Activated CD8-positive, alpha-beta memory T cell treated with anti-CD3 and anti-CD28 coated beads, Interleukin-2, amount 50 U/mL, for 24 hours (primary cell): ENCODE data around the gene CHURC1.
A peak's percentile ranks its signal among the peaks of the same experiment; 100 is the strongest.

Experiments used
- DNase-seq: peaks from one replicate; pipeline ENCODE4 v3.0.0-alpha.2; 2020; ENCODE audit errors: extremely low read depth

CHURC1 gene

GRCh38 chr14:64914237-64915028, at the start of gene CHURC1:
Gene CHURC1 (plus strand): TSS chr14:64914455. CDS start chr14:64914496, 41 bp downstream.
- DNase-seq, result peak; percentile 97

- DNase-seq, result no peak
These were observed 49.1 kb upstream of the CHURC1 start for GRCh38 chr14:64865109-64865508.

GRCh38 chr14:64865992-64866391, 48.3 kb upstream of the CHURC1 start:
- DNase-seq, result no peak

- DNase-seq, result no peak
These were observed 47.1 kb upstream of the CHURC1 start for GRCh38 chr14:64867182-64867581.

- no peak for DNase-seq
These were observed 45.9 kb upstream of the CHURC1 start for GRCh38 chr14:64868379-64868778.

GRCh38 chr14:64868841-64869240, 45.4 kb upstream of the CHURC1 start:
- DNase-seq, result no peak

GRCh38 chr14:64870160-64870559, 44.1 kb upstream of the CHURC1 start:
- DNase-seq, result no peak

GRCh38 chr14:64871344-64871743, 42.9 kb upstream of the CHURC1 start:
- no peak for DNase-seq

GRCh38 chr14:64873506-64874219, 40.6 kb upstream of the CHURC1 start:
- DNase-seq, result no peak

- no peak for DNase-seq
These were observed 38.9 kb upstream of the CHURC1 start for GRCh38 chr14:64875350-64875749.

- no peak for DNase-seq
These were observed 36.4 kb upstream of the CHURC1 start for GRCh38 chr14:64877846-64878245.

- DNase-seq, result no peak
These were observed 35.2 kb upstream of the CHURC1 start for GRCh38 chr14:64878837-64879634.

GRCh38 chr14:64879635-64880220, 34.5 kb upstream of the CHURC1 start, which contains the start of gene SPTB:
Gene SPTB (minus strand): TSS chr14:64879907. CDS start chr14:64823094, 56,813 bp downstream.
- DNase-seq, result peak; percentile 3

- DNase-seq, result peak; percentile 13
These were observed 33.8 kb upstream of the CHURC1 start for GRCh38 chr14:64880221-64881121.

GRCh38 chr14:64885559-64885958, 28.7 kb upstream of the CHURC1 start:
- no peak for DNase-seq

- no peak for DNase-seq
These were observed 24.9 kb upstream of the CHURC1 start for GRCh38 chr14:64889352-64889751.

GRCh38 chr14:64891173-64891838, 22.9 kb upstream of the CHURC1 start:
- no peak for DNase-seq

- no peak for DNase-seq
These were observed 22.3 kb upstream of the CHURC1 start for GRCh38 chr14:64891839-64892375.

GRCh38 chr14:64899958-64900357, 14.3 kb upstream of the CHURC1 start:
- no peak for DNase-seq

GRCh38 chr14:64906022-64906421, 8.2 kb upstream of the CHURC1 start:
- no peak for DNase-seq
